ENCODE results near the gene PPP1R27.

The PPP1R27 gene

DNA sequence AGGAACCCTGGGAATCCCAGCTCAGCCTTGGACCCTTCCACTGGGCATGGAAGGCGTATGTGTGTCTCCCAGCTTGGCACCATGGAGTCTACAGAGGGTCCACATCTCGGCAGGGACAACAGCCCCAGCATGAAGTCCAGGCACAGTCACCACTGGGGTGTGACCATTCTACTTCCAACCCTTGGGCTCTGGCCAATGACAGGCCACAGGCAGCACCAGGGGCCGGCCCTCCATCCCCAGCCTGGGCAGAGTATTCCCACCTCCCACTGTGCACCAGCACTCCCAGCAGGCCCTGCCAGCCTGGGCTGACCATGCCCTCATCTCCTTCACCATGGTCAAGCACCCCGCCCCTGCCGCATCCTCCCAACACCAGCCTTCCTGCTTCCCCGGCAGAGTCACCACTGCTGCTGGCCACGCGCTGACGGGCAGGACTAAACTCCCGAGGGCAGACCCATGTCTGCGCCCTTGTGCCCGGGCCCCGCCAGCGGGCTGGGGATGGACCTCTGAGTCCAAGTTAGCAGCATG lies 9.5 kb upstream of the PPP1R27 start:
- no peak overlapping the region for H3K4me2 ChIP-seq (ENCODE audit: low read length)

DNA sequence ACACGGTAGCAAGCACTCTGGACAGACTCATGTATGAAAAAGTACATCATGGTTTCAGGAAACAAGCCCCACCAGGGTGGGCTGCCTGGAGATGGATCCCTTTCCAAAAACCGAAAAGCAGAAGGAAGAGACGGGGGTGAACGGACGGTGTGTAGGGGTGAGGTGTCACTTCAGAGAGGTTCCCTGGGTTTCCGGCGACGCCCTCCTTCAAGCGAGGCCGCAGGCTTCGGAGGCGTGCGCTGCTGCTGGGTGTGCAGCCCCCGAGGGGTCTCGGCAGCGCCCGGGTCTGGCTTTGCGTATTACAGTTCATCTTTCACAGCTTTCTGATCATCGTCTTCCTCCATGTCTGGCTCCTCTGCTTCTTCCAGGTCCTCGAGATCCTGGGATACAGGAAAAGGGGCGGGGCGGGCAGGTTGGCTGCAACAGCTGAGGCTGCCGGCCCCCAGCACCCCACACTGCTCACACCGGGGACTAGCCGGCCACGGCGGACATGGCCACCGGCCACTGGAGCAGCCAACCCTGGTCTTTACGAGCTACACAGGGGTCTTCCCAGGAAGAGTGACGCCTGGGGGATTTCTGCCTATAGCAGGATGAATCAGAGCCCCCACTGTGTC lies 9.0 kb upstream of the PPP1R27 start:
- Histone ChIP-seq H3K36me3 (ENCODE audit: control insufficient read depth, insufficient read depth, low read length) (no peaks in the 10 kb centered on the region), H3K9me3 (ENCODE audit: control insufficient read depth, low read length) (no peaks in the 10 kb centered on the region), H3K4me1 (peaks cover 7% of the 10 kb centered on the region), H3K4me2 (ENCODE audit: low read length) (no peak overlapping the region), H3K9ac (no peak overlapping the region), H3K27me3 (ENCODE audit: control insufficient read depth, insufficient read depth, low read length) (no peaks in the 10 kb centered on the region), H3K27ac (no peak overlapping the region), H2AFZ (no peak overlapping the region), H3K79me2 (no peaks in the 10 kb centered on the region), H3K4me3 (ENCODE audit: low read depth, low read length) (no peak overlapping the region)
- TF ChIP-seq, protein P1, sequence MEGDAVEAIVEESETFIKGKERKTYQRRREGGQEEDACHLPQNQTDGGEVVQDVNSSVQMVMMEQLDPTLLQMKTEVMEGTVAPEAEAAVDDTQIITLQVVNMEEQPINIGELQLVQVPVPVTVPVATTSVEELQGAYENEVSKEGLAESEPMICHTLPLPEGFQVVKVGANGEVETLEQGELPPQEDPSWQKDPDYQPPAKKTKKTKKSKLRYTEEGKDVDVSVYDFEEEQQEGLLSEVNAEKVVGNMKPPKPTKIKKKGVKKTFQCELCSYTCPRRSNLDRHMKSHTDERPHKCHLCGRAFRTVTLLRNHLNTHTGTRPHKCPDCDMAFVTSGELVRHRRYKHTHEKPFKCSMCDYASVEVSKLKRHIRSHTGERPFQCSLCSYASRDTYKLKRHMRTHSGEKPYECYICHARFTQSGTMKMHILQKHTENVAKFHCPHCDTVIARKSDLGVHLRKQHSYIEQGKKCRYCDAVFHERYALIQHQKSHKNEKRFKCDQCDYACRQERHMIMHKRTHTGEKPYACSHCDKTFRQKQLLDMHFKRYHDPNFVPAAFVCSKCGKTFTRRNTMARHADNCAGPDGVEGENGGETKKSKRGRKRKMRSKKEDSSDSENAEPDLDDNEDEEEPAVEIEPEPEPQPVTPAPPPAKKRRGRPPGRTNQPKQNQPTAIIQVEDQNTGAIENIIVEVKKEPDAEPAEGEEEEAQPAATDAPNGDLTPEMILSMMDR (IDR thresholded peaks at IDR 0.05): no peak

More for the DNA sequence above, 9.5 kb upstream of the PPP1R27 start:
- no peak overlapping the region for H3K27ac ChIP-seq
- H2AFZ ChIP-seq: no peak overlapping the region
- no peak overlapping the region for H3K4me3 ChIP-seq (ENCODE audit: low read depth, low read length)
- H3K4me1 ChIP-seq: peaks cover 7% of the 10 kb centered on the region
- H3K79me2 ChIP-seq: no peaks in the 10 kb centered on the region
- H3K9me3 ChIP-seq (ENCODE audit: control insufficient read depth, low read length): no peaks in the 10 kb centered on the region
- TF ChIP-seq, protein P1 (IDR thresholded peaks at IDR 0.05): no peak
- H3K27me3 ChIP-seq (ENCODE audit: control insufficient read depth, insufficient read depth, low read length): no peaks in the 10 kb centered on the region
- H3K36me3 ChIP-seq (ENCODE audit: control insufficient read depth, insufficient read depth, low read length): no peaks in the 10 kb centered on the region
- H3K9ac ChIP-seq: no peak overlapping the region

DNA sequence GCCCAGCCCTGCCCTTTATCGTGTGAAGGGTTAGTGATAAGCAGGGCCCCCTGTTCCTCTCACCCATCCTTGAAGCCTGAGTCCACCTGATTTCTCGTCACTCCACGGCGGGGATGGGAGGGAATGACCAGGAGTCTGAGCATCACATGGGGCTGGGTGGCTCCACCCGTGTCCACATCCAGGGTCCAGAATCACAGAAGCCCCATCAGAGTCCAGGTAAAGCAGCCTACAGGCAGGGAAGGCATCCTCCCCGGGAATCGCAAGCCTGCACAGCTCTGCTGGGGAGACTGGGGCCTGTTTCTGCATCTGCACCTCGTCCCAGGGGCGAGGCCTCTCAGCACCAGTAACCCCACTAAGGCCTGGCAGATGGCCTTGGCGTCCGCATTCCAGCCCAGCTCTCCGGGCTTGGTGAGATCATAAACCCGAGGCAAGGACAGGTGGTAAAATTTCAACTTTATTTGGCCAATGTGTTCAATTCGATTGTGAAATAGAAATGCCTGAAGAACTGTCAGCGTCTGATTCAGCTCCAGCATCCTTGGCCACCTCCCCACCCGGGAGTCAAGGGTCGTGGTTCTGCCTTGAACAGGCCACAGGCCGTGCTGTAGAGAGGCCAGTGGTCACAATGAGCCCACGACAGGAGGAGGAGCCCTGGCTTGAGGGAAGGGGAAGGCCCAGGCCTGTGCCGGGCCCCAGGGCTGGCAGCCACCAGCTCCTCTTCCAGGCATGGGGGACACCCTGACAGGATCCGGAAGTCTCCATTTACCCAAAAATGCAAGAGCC lies 8.1 kb upstream of the PPP1R27 start:
- TF ChIP-seq, protein P1 (IDR thresholded peaks at IDR 0.05): no peak
- Histone ChIP-seq H3K9me3 (ENCODE audit: control insufficient read depth, low read length) (no peaks in the 10 kb centered on the region), H3K27ac (no peak overlapping the region), H3K4me2 (ENCODE audit: low read length) (no peak overlapping the region), H3K79me2 (no peaks in the 10 kb centered on the region), H2AFZ (no peak overlapping the region), H3K27me3 (ENCODE audit: control insufficient read depth, insufficient read depth, low read length) (no peaks in the 10 kb centered on the region), H3K4me3 (ENCODE audit: low read depth, low read length) (no peak overlapping the region), H3K4me1 (peaks cover 7% of the 10 kb centered on the region), H3K36me3 (ENCODE audit: control insufficient read depth, insufficient read depth, low read length) (no peaks in the 10 kb centered on the region), H3K9ac (no peak overlapping the region)

DNA sequence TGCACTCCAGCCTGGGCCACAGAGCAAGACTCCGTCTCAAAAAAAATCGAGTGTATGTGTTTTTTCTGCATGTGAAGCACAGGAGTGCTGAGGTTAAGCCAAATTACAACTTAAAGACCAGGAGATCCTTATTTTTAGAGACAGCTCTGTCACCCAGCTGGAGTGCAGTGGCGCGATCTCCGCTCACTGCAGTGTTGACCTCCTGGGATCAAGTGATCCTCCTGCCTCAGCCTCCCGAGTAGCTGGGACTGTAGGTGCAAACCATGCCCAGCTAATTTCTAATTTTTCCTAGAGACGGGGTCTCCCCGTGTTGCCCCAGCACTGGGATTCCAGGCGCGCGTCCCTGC lies 7.5 kb upstream of the PPP1R27 start:
- Histone ChIP-seq H3K4me1 (peaks cover 7% of the 10 kb centered on the region), H3K9ac (no peak overlapping the region), H3K9me3 (ENCODE audit: control insufficient read depth, low read length) (no peaks in the 10 kb centered on the region), H3K4me3 (ENCODE audit: low read depth, low read length) (no peak overlapping the region), H3K27ac (no peak overlapping the region), H3K4me2 (ENCODE audit: low read length) (no peak overlapping the region), H3K27me3 (ENCODE audit: control insufficient read depth, insufficient read depth, low read length) (no peaks in the 10 kb centered on the region), H2AFZ (no peak overlapping the region), H3K79me2 (no peaks in the 10 kb centered on the region), H3K36me3 (ENCODE audit: control insufficient read depth, insufficient read depth, low read length) (no peaks in the 10 kb centered on the region)
- TF ChIP-seq, protein P1 (IDR thresholded peaks at IDR 0.05): no peak

All from parathyroid adenoma (tissue), 2 donors.